ENCODE measurements around the gene PXK. TPM values are rescaled to one million over a fixed set of nuclear protein-coding genes. Genes with fewer than 3 reads are reported as not detected.

The PXK gene
- total RNA-seq, 2 experiments from 2014 or later = 68.7 to 125 TPM

GRCh38 chr3:58470363-58471024, 137.8 kb downstream of the PXK start:
- ChIA-PET CTCF (ENCODE audit: unreplicated experiment) (no interaction called here), POLR2A (interaction anchor here (0.5 to 1.2 kb wide), 4 partner anchors 17 to 148 kb away, joined by 3 to 5 read pairs (median 3); no protein-coding TSS in a partner anchor)
- no peaks in the 10 kb centered on the region for H3K79me2 ChIP-seq (ENCODE audit: insufficient read depth, low read depth, low read length)
- H3K27ac ChIP-seq (ENCODE audit: low read depth, low read length, poor library complexity, severe bottlenecking) = no peak overlapping the region
- no TSS peak for BruUV-seq (replicated peaks)
- H2AFZ ChIP-seq (ENCODE audit: low read length) = no peak overlapping the region
- H4K20me1 ChIP-seq (ENCODE audit: insufficient read depth, low read length) = no peaks in the 10 kb centered on the region
- peaks cover 15% of the 10 kb centered on the region for H3K4me1 ChIP-seq (ENCODE audit: insufficient read depth, low read length, poor library complexity, severe bottlenecking)
- no peak overlapping the region for H3K4me3 ChIP-seq (ENCODE audit: low read depth, low read length, poor library complexity, severe bottlenecking)
- TF ChIP-seq, protein P1, sequence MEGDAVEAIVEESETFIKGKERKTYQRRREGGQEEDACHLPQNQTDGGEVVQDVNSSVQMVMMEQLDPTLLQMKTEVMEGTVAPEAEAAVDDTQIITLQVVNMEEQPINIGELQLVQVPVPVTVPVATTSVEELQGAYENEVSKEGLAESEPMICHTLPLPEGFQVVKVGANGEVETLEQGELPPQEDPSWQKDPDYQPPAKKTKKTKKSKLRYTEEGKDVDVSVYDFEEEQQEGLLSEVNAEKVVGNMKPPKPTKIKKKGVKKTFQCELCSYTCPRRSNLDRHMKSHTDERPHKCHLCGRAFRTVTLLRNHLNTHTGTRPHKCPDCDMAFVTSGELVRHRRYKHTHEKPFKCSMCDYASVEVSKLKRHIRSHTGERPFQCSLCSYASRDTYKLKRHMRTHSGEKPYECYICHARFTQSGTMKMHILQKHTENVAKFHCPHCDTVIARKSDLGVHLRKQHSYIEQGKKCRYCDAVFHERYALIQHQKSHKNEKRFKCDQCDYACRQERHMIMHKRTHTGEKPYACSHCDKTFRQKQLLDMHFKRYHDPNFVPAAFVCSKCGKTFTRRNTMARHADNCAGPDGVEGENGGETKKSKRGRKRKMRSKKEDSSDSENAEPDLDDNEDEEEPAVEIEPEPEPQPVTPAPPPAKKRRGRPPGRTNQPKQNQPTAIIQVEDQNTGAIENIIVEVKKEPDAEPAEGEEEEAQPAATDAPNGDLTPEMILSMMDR (conservative IDR thresholded peaks at IDR 0.05; ENCODE audit: low read length) = no peak
- no peaks in the 10 kb centered on the region for H3K36me3 ChIP-seq (ENCODE audit: insufficient read depth, low read length)
- H3K4me2 ChIP-seq (ENCODE audit: low read length) = no peak overlapping the region
- no peak for DNase-seq (ENCODE audit: low spot score)
- no peaks in the 10 kb centered on the region for H3K9me2 ChIP-seq (ENCODE audit: insufficient read depth, low read length)
- intact Hi-C loops (cut with micrococcal nuclease; ENCODE audit: unreplicated experiment) = no loop called here
- no peaks in the 10 kb centered on the region for H3K9me3 ChIP-seq (ENCODE audit: low read length)

- H3K36me3 ChIP-seq (ENCODE audit: insufficient read depth, low read length) = no peaks in the 10 kb centered on the region
- intact Hi-C loops (cut with micrococcal nuclease; ENCODE audit: unreplicated experiment) = no loop called here
- no peak overlapping the region; the same call in 1 of the 2 replicates for H2AFZ ChIP-seq (ENCODE audit: low read length)
- no peaks in the 10 kb centered on the region for H4K20me1 ChIP-seq (ENCODE audit: insufficient read depth, low read length)
- no peak overlapping the region for H3K4me2 ChIP-seq (ENCODE audit: low read length)
- H3K9me2 ChIP-seq (ENCODE audit: insufficient read depth, low read length) = no peaks in the 10 kb centered on the region
- no peak overlapping the region for H3K27ac ChIP-seq (ENCODE audit: low read depth, low read length, poor library complexity, severe bottlenecking)
- H3K4me3 ChIP-seq (ENCODE audit: low read depth, low read length, poor library complexity, severe bottlenecking) = no peak overlapping the region
- H3K79me2 ChIP-seq (ENCODE audit: insufficient read depth, low read depth, low read length) = no peaks in the 10 kb centered on the region
- no peaks in the 10 kb centered on the region for H3K9me3 ChIP-seq (ENCODE audit: low read length)
- no TSS peak for BruUV-seq (replicated peaks)
- ChIA-PET POLR2A (interaction anchor here (0.6 to 1.2 kb wide), 3 partner anchors 82 to 136 kb away, joined by 3 to 5 read pairs (median 5); no protein-coding TSS in a partner anchor), CTCF (ENCODE audit: unreplicated experiment) (no interaction called here)
- DNase-seq (ENCODE audit: low spot score) = no peak
- peaks cover 21% of the 10 kb centered on the region for H3K4me1 ChIP-seq (ENCODE audit: insufficient read depth, low read length, poor library complexity, severe bottlenecking)
- TF ChIP-seq, protein P1 (conservative IDR thresholded peaks at IDR 0.05; ENCODE audit: low read length) = no peak
- no peak for TF ChIP-seq EZH2phosphoT487 (IDR thresholded peaks at IDR 0.05; ENCODE audit: borderline replicate concordance, low read depth, low read length)
Observed at GRCh38 chr3:58471025-58471887, 138.6 kb downstream of the PXK start.

DNA sequence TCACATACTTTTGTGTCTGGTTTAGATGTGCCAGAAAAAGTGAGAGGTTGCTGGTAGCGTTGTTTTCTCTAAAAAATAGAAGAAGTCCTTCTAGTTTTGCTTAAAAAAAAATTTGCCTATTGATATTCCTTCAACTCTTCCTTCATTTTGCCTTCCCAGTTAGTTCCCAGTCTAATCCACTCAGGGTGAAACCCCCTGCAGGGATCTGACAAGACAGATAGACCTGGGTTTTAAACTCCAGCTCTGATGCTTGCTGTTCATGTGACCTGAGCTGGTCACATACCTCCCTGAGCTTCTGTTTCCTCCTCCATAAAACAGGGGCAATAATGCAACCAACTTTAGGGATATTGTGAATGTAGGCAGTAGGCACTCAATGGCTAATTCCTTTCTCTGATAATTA, 140.6 kb downstream of the PXK start:
- no peaks in the 10 kb centered on the region for H3K79me2 ChIP-seq (ENCODE audit: insufficient read depth, low read depth, low read length)
- CTCF ChIA-PET (ENCODE audit: unreplicated experiment) = no interaction called here
- no peak overlapping the region for H3K4me2 ChIP-seq (ENCODE audit: low read length)
- no peaks in the 10 kb centered on the region for H3K9me2 ChIP-seq (ENCODE audit: insufficient read depth, low read length)
- no peak overlapping the region for H3K4me3 ChIP-seq (ENCODE audit: low read depth, low read length, poor library complexity, severe bottlenecking)
- H3K27ac ChIP-seq (ENCODE audit: low read depth, low read length, poor library complexity, severe bottlenecking) = no peak overlapping the region
- no peak for DNase-seq (ENCODE audit: low spot score)
- no peaks in the 10 kb centered on the region for H3K9me3 ChIP-seq (ENCODE audit: low read length)
- no peak overlapping the region for H2AFZ ChIP-seq (ENCODE audit: low read length)
- TF ChIP-seq, protein P1 (conservative IDR thresholded peaks at IDR 0.05; ENCODE audit: low read length) = no peak
- no peak for TF ChIP-seq EZH2phosphoT487 (IDR thresholded peaks at IDR 0.05; ENCODE audit: borderline replicate concordance, low read depth, low read length)
- intact Hi-C loops (cut with micrococcal nuclease; ENCODE audit: unreplicated experiment) = no loop called here
- H4K20me1 ChIP-seq (ENCODE audit: insufficient read depth, low read length) = no peaks in the 10 kb centered on the region
- peaks cover 21% of the 10 kb centered on the region for H3K4me1 ChIP-seq (ENCODE audit: insufficient read depth, low read length, poor library complexity, severe bottlenecking)
- no TSS peak for BruUV-seq (replicated peaks)
- no peaks in the 10 kb centered on the region for H3K36me3 ChIP-seq (ENCODE audit: insufficient read depth, low read length)
- POLR2A ChIA-PET = no interaction called here

Data from OCI-LY7 (cell line).